A549 (cell line): Measurements from ENCODE around the gene NINJ1. TPM values are rescaled to one million over a fixed set of nuclear protein-coding genes. Genes with fewer than 3 reads are reported as not detected.
"Not testable (repeated sequence)": the region's sequence is repeated elsewhere in the genome, so short reads cannot be mapped to it uniquely, and the experiment has no call there.

Experiments
- ATAC-seq, 2 experiments: fragments of 200-7000 bp in 1 of 2; fragments of >200 bp in 1 of 2; cut with Nextera tagmentation in 1 of 2; cut with Tn5 transposase in 1 of 2; 3 replicates each; pipeline versions ENCODE4 v1.8.0 to v1.9.1; 2018 to 2020; ENCODE audit warnings: mild to moderate bottlenecking in 1 of 2, moderate library complexity in 1 of 2
- CTCF ChIA-PET: fragments of 300-600 bp; sonication (Branson Sonifier 250); formaldehyde crosslinking; extraction: SDS; loops from one replicate; lab custom pipeline; 2021; ENCODE audit warnings: antibody characterized with exemption, inconsistent platforms; lab: Yijun Ruan, JAX
- POLR2A ChIA-PET: fragments of 350-600 bp; formaldehyde crosslinking; extraction: SDS; loops from one replicate; lab custom pipeline; 2021; ENCODE audit warnings: antibody characterized with exemption, inconsistent platforms; lab: Yijun Ruan, JAX
- DNase-seq, 2 experiments: peaks; one replicate each; pipeline versions ENCODE4 v3.0.0 to v3.0.0-alpha.2; 2011 to 2016; ENCODE audit warnings: low read depth in 1 of 2, low spot score in 1 of 2
- FAIRE-seq: peaks from 2 replicates; lab custom pipeline; 2011; peaks lifted over from hg19 to GRCh38; lab: Jason Lieb, UNC
- H3K27ac ChIP-seq, 2 experiments: fragments of >200 bp; sonication (Bioruptor Twin); formaldehyde crosslinking; 3 replicates each; pipeline ENCODE4 v1.5.1; 2016 to 2017
- H3K4me1 ChIP-seq: fragments of >200 bp; sonication (Bioruptor Twin); formaldehyde crosslinking; 3 replicates; pipeline ENCODE4 v1.6.1; 2016
- H3K4me2 ChIP-seq: fragments of >200 bp; sonication (Bioruptor Twin); formaldehyde crosslinking; 3 replicates; pipeline ENCODE4 v1.6.1; 2016
- H3K4me3 ChIP-seq: fragments of >200 bp; sonication (Bioruptor Twin); formaldehyde crosslinking; 3 replicates; pipeline ENCODE4 v1.5.1; 2016
- H3K9me3 ChIP-seq: fragments of >200 bp; sonication (Bioruptor Twin); formaldehyde crosslinking; 3 replicates; pipeline ENCODE4 v1.6.1; 2016
- BCL3 ChIP-seq: fragments of >200 bp; sonication (Bioruptor Twin); formaldehyde crosslinking; IDR thresholded peaks from 3 replicates; pipeline ENCODE4 v1.6.1; 2016
- CBX8 ChIP-seq: fragments of 200-600 bp; sonication (generic); IDR thresholded peaks from 2 replicates; pipeline ENCODE4 v1.6.1; 2016
- CHD2 ChIP-seq: fragments of 150-350 bp; IDR thresholded peaks from 2 replicates; pipeline ENCODE4 v1.6.1; 2014; ENCODE audit warnings: low read length; ENCODE audit not compliant: partially characterized antibody
- EP300 ChIP-seq, 2 experiments: fragments of >200 bp; sonication (Bioruptor Twin); formaldehyde crosslinking; IDR thresholded peaks; 2 replicates in 1 of 2; 3 replicates in 1 of 2; pipeline ENCODE4 v1.6.1; 2016 to 2017
- ESRRA ChIP-seq: fragments of 150-350 bp; IDR thresholded peaks from 2 replicates; pipeline ENCODE4 v1.6.1; 2014; ENCODE audit warnings: mild to moderate bottlenecking, low read length, borderline replicate concordance
- FOXS1 ChIP-seq: fragments of 250-450 bp; sonication (Bioruptor Pico); IDR thresholded peaks from 2 replicates; pipeline ENCODE4 v1.5.0; 2020; ENCODE audit warnings: mild to moderate bottlenecking, moderate library complexity
- GATA3 ChIP-seq: IDR thresholded peaks from 2 replicates; pipeline ENCODE4 v1.6.1; 2012; ENCODE audit warnings: borderline replicate concordance
- HEYL ChIP-seq: fragments of 250-450 bp; sonication (Bioruptor Pico); IDR thresholded peaks from 2 replicates; pipeline ENCODE4 v1.8.0; 2021; ENCODE audit warnings: mild to moderate bottlenecking, moderate library complexity
- HMGXB4 ChIP-seq: fragments of 250-450 bp; sonication (Bioruptor Pico); IDR thresholded peaks from 2 replicates; pipeline ENCODE4 v1.5.0; 2021; ENCODE audit warnings: mild to moderate bottlenecking, moderate library complexity, borderline replicate concordance
- HOXA7 ChIP-seq: fragments of 250-450 bp; sonication (Bioruptor Pico); IDR thresholded peaks from 2 replicates; pipeline ENCODE4 v1.5.0; 2020; ENCODE audit warnings: mild to moderate bottlenecking, moderate library complexity
- HOXB5 ChIP-seq: fragments of 250-450 bp; sonication (Bioruptor Pico); IDR thresholded peaks from 2 replicates; pipeline ENCODE4 v1.5.0; 2020; ENCODE audit warnings: mild to moderate bottlenecking, moderate library complexity
- JUN ChIP-seq, 2 experiments: fragments of >200 bp; sonication (Bioruptor Twin); formaldehyde crosslinking; IDR thresholded peaks; 2 replicates in 1 of 2; 3 replicates in 1 of 2; pipeline ENCODE4 v1.6.1; 2016 to 2017
- KDM5A ChIP-seq: fragments of 200-600 bp; sonication (generic); IDR thresholded peaks from 2 replicates; pipeline ENCODE4 v1.6.1; 2016; ENCODE audit warnings: antibody characterized with exemption, mild to moderate bottlenecking
- MAX ChIP-seq: IDR thresholded peaks from 2 replicates; pipeline ENCODE4 v1.6.1; 2012
- MAZ ChIP-seq: fragments of 150-350 bp; IDR thresholded peaks from 2 replicates; pipeline ENCODE4 v1.6.1; 2014; ENCODE audit warnings: antibody characterized with exemption, low read depth, low read length, borderline replicate concordance
- MYC ChIP-seq: IDR thresholded peaks from 2 replicates; pipeline ENCODE4 v1.6.1; 2012; ENCODE audit warnings: mild to moderate bottlenecking, inconsistent platforms, low read length, improper control_type of control experiment, borderline replicate concordance
- NFE2L2 ChIP-seq: fragments of 150-350 bp; conservative IDR thresholded peaks from 2 replicates; pipeline ENCODE4 v1.6.1; 2014; ENCODE audit warnings: low read length
- PHF8 ChIP-seq: fragments of 200-600 bp; sonication (generic); IDR thresholded peaks from 2 replicates; pipeline ENCODE4 v1.6.1; 2016; ENCODE audit warnings: low read depth, mild to moderate bottlenecking, antibody characterized with exemption, moderate library complexity, borderline replicate concordance
- POLR2A ChIP-seq: IDR thresholded peaks from 2 replicates; pipeline ENCODE4 v1.6.1; 2012; ENCODE audit warnings: mild to moderate bottlenecking, low read length
- RCOR1 ChIP-seq: fragments of 150-350 bp; IDR thresholded peaks from 2 replicates; pipeline ENCODE4 v1.6.1; 2014; ENCODE audit warnings: antibody characterized with exemption, low read length, low read depth
- REST ChIP-seq: fragments of 200-600 bp; sonication (generic); IDR thresholded peaks from 2 replicates; pipeline ENCODE4 v1.6.1; 2016; ENCODE audit warnings: antibody characterized with exemption, mild to moderate bottlenecking, moderate library complexity
- SMC3 ChIP-seq: fragments of >200 bp; sonication (Bioruptor Twin); formaldehyde crosslinking; IDR thresholded peaks from 3 replicates; pipeline ENCODE4 v1.6.1; 2018; ENCODE audit warnings: inconsistent platforms
- ZC3H11A ChIP-seq: fragments of 450-650 bp; IDR thresholded peaks from 2 replicates; pipeline ENCODE4 v1.6.1; 2014; ENCODE audit warnings: antibody characterized with exemption, mild to moderate bottlenecking
- WGBS: methylation state at CpG from one replicate; pipeline ENCODE4 v1.1.6; 2017; ENCODE audit errors: missing lambda C conversion rate; 5-methylcytosine and 5-hydroxymethylcytosine counted together
- polyA plus RNA-seq, 4 experiments: library from polyadenylated mRNA; depleted of rRNA in 3 of 4; stranded (reverse); fragments of >200 nt; fragmentation: RNase III in 1 of 4; extraction: RNeasy Plus Mini Kit Qiagen cat#74134 plus additional on column Dnase treatment in 1 of 4; gene quantifications; 2 replicates in 3 of 4; 3 replicates in 1 of 4; pipeline ENCODE4 v1.2.3, GENCODE V29; 2011 to 2017

Gene NINJ1
- polyA plus RNA-seq, 2 of the 4 experiments (the other 2 are of a cell fraction): 27.0 to 60.4 TPM

GRCh38 chr9:93107151-93107824 lies 26.8 kb downstream of the NINJ1 start:
- DNase-seq (no peak), ATAC-seq (no peak), FAIRE-seq (no peak)
- 93% methylated on average over 12 of the region's 14 CpGs for WGBS
- peaks cover 15% of the 10 kb centered on the region; the same call in 2 of the 3 replicates for H3K9me3 ChIP-seq
- peak overlapping the region in 1 of 2 experiments; percentile 50; a peak in 1 of 6 replicates for H3K27ac ChIP-seq
- CTCF ChIA-PET: interaction anchor here (0.6 to 9.9 kb wide), 14 partner anchors 9 to 459 kb away, joined by 3 to 116 read pairs (median 8); partner anchors contain the start of genes CARD19 and NINJ1
- TF ChIP-seq CHD2 (no peak), HOXB5 (no peak), HOXA7 (CRISPR knock-in tag) (no peak), GATA3 (no peak), JUN (IDR thresholded peaks at IDR 0.05) (no peak), POLR2A (no peak), EP300 (IDR thresholded peaks at IDR 0.05) (no peak), SMC3 (no peak), PHF8 (no peak), KDM5A (no peak), RCOR1 (no peak), CBX8 (no peak)
- POLR2A ChIA-PET: no interaction called here
- peaks cover 12% of the 10 kb centered on the region for H3K4me1 ChIP-seq
- H3K4me2 ChIP-seq: no peak overlapping the region
- no peak overlapping the region for H3K4me3 ChIP-seq

GRCh38 chr9:93105620-93106019 lies 28.4 kb downstream of the NINJ1 start:
- no peak for TF ChIP-seq ZC3H11A
- no peak for TF ChIP-seq MAX
- no peak for TF ChIP-seq REST
- no peak for TF ChIP-seq MYC
- no peak for TF ChIP-seq NFE2L2
- DNase-seq (no peak), FAIRE-seq (no peak), ATAC-seq (no peak)
- WGBS: 88% methylated on average over 1 of the region's 1 CpG
- Histone ChIP-seq H3K4me3 (no peak overlapping the region), H3K9me3 (peaks cover 15% of the 10 kb centered on the region; the same call in 2 of the 3 replicates), H3K27ac (no peak overlapping the region), H3K4me1 (peaks cover 10% of the 10 kb centered on the region), H3K4me2 (no peak overlapping the region)
- POLR2A ChIA-PET: no interaction called here
- CTCF ChIA-PET: interaction anchor here (1.0 to 9.9 kb wide), 6 partner anchors 7 to 206 kb away, joined by 3 to 116 read pairs (median 38); partner anchors contain the start of gene CARD19

GRCh38 chr9:93101086-93101485 lies 33.0 kb downstream of the NINJ1 start:
- H3K27ac ChIP-seq, H3K4me2 ChIP-seq, ATAC-seq, H3K4me3 ChIP-seq, FAIRE-seq, DNase-seq, POLR2A ChIA-PET: not testable (repeated sequence)
- 89% methylated on average over 11 of the region's 11 CpGs for WGBS
- CTCF ChIA-PET: interaction anchor here (1.1 kb wide), 1 partner anchor 98 kb away, joined by 3 read pairs; no protein-coding TSS in a partner anchor
- H3K4me1 ChIP-seq: peaks cover 25% of the 10 kb centered on the region
- H3K9me3 ChIP-seq: peaks cover 15% of the 10 kb centered on the region; the same call in 2 of the 3 replicates

DNA sequence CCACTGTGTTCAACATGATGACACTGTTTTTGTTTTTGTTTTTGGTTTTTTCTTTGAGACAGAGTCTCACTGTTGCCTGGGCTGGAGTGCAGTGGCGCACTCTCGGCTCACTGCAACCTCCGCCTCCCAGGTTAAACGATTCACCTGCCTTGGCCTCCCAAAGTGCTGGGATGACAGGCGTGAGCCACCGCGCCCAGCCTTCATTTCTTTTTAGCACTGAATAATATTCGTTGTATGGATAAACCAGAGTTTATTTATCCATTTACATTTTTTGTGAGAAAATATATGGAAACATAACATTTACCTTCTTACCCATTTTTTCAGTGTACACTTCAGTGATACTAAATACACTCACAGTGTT lies 33.8 kb downstream of the NINJ1 start:
- POLR2A ChIA-PET: no interaction called here
- 95% methylated on average over 8 of the region's 8 CpGs for WGBS
- CTCF ChIA-PET: interaction anchor here (4.4 kb wide), 1 partner anchor 8 kb away, joined by 47 read pairs; no protein-coding TSS in a partner anchor
- no peak for FAIRE-seq
- Histone ChIP-seq H3K4me2 (no peak overlapping the region), H3K9me3 (peaks cover 15% of the 10 kb centered on the region; the same call in 2 of the 3 replicates), H3K4me3 (no peak overlapping the region), H3K4me1 (peaks cover 25% of the 10 kb centered on the region), H3K27ac (no peak overlapping the region)
- DNase-seq: no peak
- no peak for ATAC-seq
- TF ChIP-seq HMGXB4 (CRISPR knock-in tag): no peak
- TF ChIP-seq ESRRA: no peak
- TF ChIP-seq HOXB5: no peak
- TF ChIP-seq HEYL (CRISPR knock-in tag): no peak
- no peak for TF ChIP-seq MAZ
- no peak for TF ChIP-seq BCL3
- TF ChIP-seq FOXS1 (CRISPR knock-in tag): no peak
- TF ChIP-seq KDM5A: no peak
